Small intestine (tissue), 7 donors: ENCODE measurements around the gene PPP3CA. TPM values are rescaled to one million over a fixed set of nuclear protein-coding genes. Genes with fewer than 3 reads are reported as not detected.

Experiments
- DNase-seq, 2 donors: peaks; one replicate each; pipeline versions ENCODE4 v3.0.0 to v3.0.0-alpha.2; 2013
- FAIRE-seq: peaks from 2 replicates; lab custom pipeline; 2012; peaks lifted over from hg19 to GRCh38; lab: Jason Lieb, UNC
- H3K27ac ChIP-seq, 3 donors: one replicate each; pipeline ENCODE4 v1.5.1; 2013; ENCODE audit warnings: low read length in 2 of 3, mild to moderate bottlenecking in 2 of 3, control low read depth in 1 of 3, inconsistent platforms in 1 of 3, low read depth in 1 of 3, moderate library complexity in 1 of 3
- H3K27me3 ChIP-seq, 3 donors: one replicate each; pipeline ENCODE4 v1.6.1; 2013; ENCODE audit warnings: low read length in 3 of 3, inconsistent platforms in 1 of 3; ENCODE audit not compliant: control insufficient read depth in 3 of 3, insufficient read depth in 3 of 3
- H3K36me3 ChIP-seq, 3 donors: one replicate each; pipeline ENCODE4 v1.6.1; 2013; ENCODE audit warnings: low read length in 3 of 3, inconsistent platforms in 1 of 3, low read depth in 1 of 3, mild to moderate bottlenecking in 1 of 3, moderate library complexity in 1 of 3; ENCODE audit not compliant: control insufficient read depth in 3 of 3, insufficient read depth in 2 of 3
- H3K4me1 ChIP-seq, 3 donors: one replicate each; pipeline ENCODE4 v1.6.1; 2013; ENCODE audit warnings: low read length in 2 of 3, inconsistent platforms in 1 of 3, low read depth in 1 of 3, mild to moderate bottlenecking in 1 of 3, moderate library complexity in 1 of 3; ENCODE audit not compliant: control insufficient read depth in 3 of 3, insufficient read depth in 2 of 3
- H3K4me3 ChIP-seq, 3 donors: one replicate each; pipeline ENCODE4 v1.5.1; 2013; ENCODE audit warnings: low read length in 3 of 3, control low read depth in 1 of 3, inconsistent platforms in 1 of 3, low read depth in 1 of 3, mild to moderate bottlenecking in 1 of 3, moderate library complexity in 1 of 3
- H3K9me3 ChIP-seq, 2 donors: one replicate each; pipeline ENCODE4 v1.6.1; 2013; ENCODE audit warnings: low read depth in 1 of 2, low read length in 1 of 2; ENCODE audit not compliant: control insufficient read depth in 2 of 2, insufficient read depth in 1 of 2
- WGBS, 3 donors: extraction: QIAGEN DNeasy Blood & Tissue Kit; methylation state at CpG; one replicate each; pipeline ENCODE4 v1.1.7; 2013; 5-methylcytosine and 5-hydroxymethylcytosine counted together
- polyA plus RNA-seq, 4 donors: library from polyadenylated mRNA; stranded (reverse) in 3 of 4; unstranded in 1 of 4; fragments of 200-250 nt in 3 of 4; fragments of 120-200 nt in 1 of 4; gene quantifications; one replicate each; pipeline versions ENCODE4 v1.2.1 to v1.2.3, GENCODE V29; 2013
- donor health status: healthy with polysubstance abuse.
- donor health status: control.
- donor health status: control.
- donor health status: Bipolar disorder and iron deficiency.
- donor health status: healthy.

Gene PPP3CA
- polyA plus RNA-seq, 4 donors = 8.9 to 23.8 (median 11.2) TPM

DNA sequence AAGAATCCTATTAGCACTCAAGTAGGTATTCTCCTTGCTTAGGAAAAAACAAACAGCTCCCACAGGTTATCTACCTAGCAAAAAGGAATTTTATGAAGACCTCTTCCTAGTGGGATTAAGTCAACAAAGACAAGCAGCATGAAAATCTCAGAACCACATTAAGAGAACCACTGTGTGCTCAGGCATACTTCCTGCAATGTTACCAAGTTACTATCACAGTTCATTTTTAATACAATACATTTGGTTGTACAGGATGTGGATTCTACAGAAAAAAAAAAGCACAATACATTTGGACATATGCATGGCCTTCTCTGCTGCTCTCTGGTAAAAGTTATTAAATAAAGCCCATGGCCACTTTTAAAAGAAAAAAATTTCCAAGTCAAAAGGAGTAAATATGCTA is 193.7 kb downstream of the PPP3CA start:
- Histone ChIP-seq H3K4me3 (no peak overlapping the region), H3K27ac (no peak overlapping the region), H3K36me3 (no peaks in the 10 kb centered on the region), H3K27me3 (no peaks in the 10 kb centered on the region), H3K9me3 (no peaks in the 10 kb centered on the region), H3K4me1 (peaks cover 0 to 2% (median 0%) of the 10 kb centered on the region in 3 donors)
- FAIRE-seq (no peak), DNase-seq (no peak)

GRCh38 chr4:101152521-101152920 is 194.8 kb downstream of the PPP3CA start:
- DNase-seq (no peak), FAIRE-seq (no peak)
- peaks cover 0 to 2% (median 0%) of the 10 kb centered on the region in 3 donors for H3K4me1 ChIP-seq
- H3K27ac ChIP-seq = no peak overlapping the region
- 97 to 99% (median 98%) methylated on average over 3 of the region's 3 CpGs for WGBS, 3 donors
- H3K36me3 ChIP-seq = no peaks in the 10 kb centered on the region
- no peaks in the 10 kb centered on the region for H3K9me3 ChIP-seq
- H3K27me3 ChIP-seq = no peaks in the 10 kb centered on the region
- H3K4me3 ChIP-seq = no peak overlapping the region

DNA sequence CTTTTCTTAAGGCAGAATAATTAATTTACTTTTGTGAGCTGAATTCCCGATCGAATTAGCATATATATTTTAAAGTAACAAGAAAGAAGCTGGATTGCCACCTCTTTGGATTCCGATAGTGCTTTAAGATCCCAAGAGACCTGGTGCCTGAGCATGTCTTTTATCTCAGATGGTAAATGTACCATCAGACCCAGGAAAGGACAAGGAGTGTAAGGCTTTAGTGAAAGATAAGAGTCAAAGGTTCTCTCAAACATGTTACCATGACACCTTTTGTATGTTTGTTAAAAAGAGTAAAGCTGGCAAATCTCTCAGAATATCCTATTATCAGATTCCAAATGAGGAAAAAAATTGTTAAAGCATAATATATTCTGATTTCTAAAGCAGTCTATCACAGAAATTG is 198.8 kb downstream of the PPP3CA start:
- Histone ChIP-seq H3K27ac (no peak overlapping the region), H3K27me3 (no peaks in the 10 kb centered on the region), H3K9me3 (no peaks in the 10 kb centered on the region), H3K4me1 (no peaks in the 10 kb centered on the region), H3K36me3 (no peaks in the 10 kb centered on the region), H3K4me3 (no peak overlapping the region)
- no peak for FAIRE-seq
- no peak for DNase-seq
- WGBS, 3 donors = 89 to 94% (median 91%) methylated on average over 3 of the region's 3 CpGs

GRCh38 chr4:101147283-101147682 is 200.0 kb downstream of the PPP3CA start:
- H3K9me3 ChIP-seq = no peaks in the 10 kb centered on the region
- no peak for DNase-seq
- H3K27ac ChIP-seq = no peak overlapping the region
- no peak overlapping the region for H3K4me3 ChIP-seq
- no peaks in the 10 kb centered on the region for H3K36me3 ChIP-seq
- no peak for FAIRE-seq
- H3K27me3 ChIP-seq = no peaks in the 10 kb centered on the region
- no peaks in the 10 kb centered on the region for H3K4me1 ChIP-seq

DNA sequence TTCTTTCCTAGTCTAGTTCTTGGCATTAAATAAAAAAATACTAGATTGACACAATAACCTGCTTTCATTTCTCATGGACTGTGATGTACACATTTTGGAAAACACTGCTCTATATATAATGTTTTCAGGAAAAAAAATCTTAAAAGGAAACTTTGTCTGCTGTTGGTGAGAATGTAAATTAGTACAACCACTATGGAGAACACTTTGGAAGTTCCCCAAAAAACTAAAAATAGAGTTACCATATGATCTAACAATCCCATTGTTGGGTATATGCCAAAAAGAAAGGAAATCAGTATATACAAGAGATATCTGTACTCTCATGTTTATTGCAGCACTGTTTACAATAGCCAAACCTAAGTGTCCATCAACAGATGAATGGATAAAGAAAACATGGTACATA is 202.3 kb downstream of the PPP3CA start:
- DNase-seq (no peak), FAIRE-seq (no peak)
- H3K36me3 ChIP-seq = no peaks in the 10 kb centered on the region
- H3K27ac ChIP-seq = no peak overlapping the region
- no peaks in the 10 kb centered on the region for H3K9me3 ChIP-seq
- no peak overlapping the region for H3K4me3 ChIP-seq
- H3K4me1 ChIP-seq = no peaks in the 10 kb centered on the region
- no peaks in the 10 kb centered on the region for H3K27me3 ChIP-seq

- Histone ChIP-seq H3K4me1 (no peaks in the 10 kb centered on the region), H3K4me3 (no peak overlapping the region), H3K36me3 (peaks cover 0 to under 1% (median 0%) of the 10 kb centered on the region in 3 donors), H3K9me3 (no peaks in the 10 kb centered on the region), H3K27me3 (no peaks in the 10 kb centered on the region), H3K27ac (no peak overlapping the region)
- 80 to 85% (median 80%) methylated on average over 4 of the region's 4 CpGs for WGBS, 3 donors
- no peak for DNase-seq
- FAIRE-seq = no peak
Measured at GRCh38 chr4:101142259-101142658, 205.1 kb downstream of the PPP3CA start.

GRCh38 chr4:101141855-101142254 is 205.5 kb downstream of the PPP3CA start:
- no peaks in the 10 kb centered on the region for H3K9me3 ChIP-seq
- H3K27ac ChIP-seq = no peak overlapping the region
- no peaks in the 10 kb centered on the region for H3K4me1 ChIP-seq
- no peak overlapping the region for H3K4me3 ChIP-seq
- WGBS, 3 donors = 82 to 86% (median 83%) methylated on average over 4 of the region's 4 CpGs
- FAIRE-seq (no peak), DNase-seq (no peak)
- H3K27me3 ChIP-seq = no peaks in the 10 kb centered on the region
- peaks cover 0 to 2% (median 0%) of the 10 kb centered on the region in 3 donors for H3K36me3 ChIP-seq

DNA sequence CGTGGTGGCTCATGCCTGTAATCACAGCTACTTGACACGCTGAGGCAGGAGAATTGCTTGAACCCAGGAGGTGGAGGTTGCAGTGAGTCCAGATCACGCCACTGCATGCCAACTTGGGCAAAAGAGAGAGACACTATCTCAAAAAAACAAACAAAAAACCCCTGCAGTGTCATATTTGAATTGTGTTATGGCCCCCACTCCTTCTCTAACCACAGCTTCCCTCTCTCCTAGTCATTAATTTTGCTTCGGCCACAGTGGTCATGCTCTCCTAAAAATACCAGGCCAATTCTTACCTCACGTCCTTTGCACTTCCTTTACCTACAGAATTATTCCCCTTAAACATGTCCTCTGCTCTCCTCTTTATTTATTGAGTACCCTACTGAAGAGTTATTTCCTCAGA is 206.1 kb downstream of the PPP3CA start:
- Histone ChIP-seq H3K27ac (no peak overlapping the region), H3K9me3 (no peaks in the 10 kb centered on the region), H3K4me1 (no peaks in the 10 kb centered on the region), H3K36me3 (peaks cover 0 to 2% (median 0%) of the 10 kb centered on the region in 3 donors), H3K27me3 (no peaks in the 10 kb centered on the region), H3K4me3 (no peak overlapping the region)
- 82 to 89% (median 88%) methylated on average over 5 of the region's 5 CpGs for WGBS, 3 donors
- FAIRE-seq = no peak
- no peak for DNase-seq

GRCh38 chr4:101140228-101140627 is 207.1 kb downstream of the PPP3CA start:
- H3K4me1 ChIP-seq = no peaks in the 10 kb centered on the region
- H3K4me3 ChIP-seq = no peak overlapping the region
- peaks cover 0 to 2% (median 0%) of the 10 kb centered on the region in 3 donors for H3K36me3 ChIP-seq
- no peak for FAIRE-seq
- H3K27ac ChIP-seq = no peak overlapping the region
- peak in 1 of 2 donors; percentile 8 for DNase-seq
- H3K27me3 ChIP-seq = no peaks in the 10 kb centered on the region
- H3K9me3 ChIP-seq = no peaks in the 10 kb centered on the region
